SK-N-MC (cell line): ENCODE data around the gene CD300LF.

Experiments used
- EZH2 ChIP-seq: fragments of 200-600 bp; sonication (generic); IDR thresholded peaks from one replicate; pipeline ENCODE4 v1.6.1; 2017; ENCODE audit warnings: antibody characterized with exemption
- FOXP2 ChIP-seq: optimal IDR thresholded peaks from 2 replicates; pipeline ENCODE3; 2011; ENCODE audit warnings: mild to moderate bottlenecking, moderate library complexity; ENCODE audit not compliant: insufficient read depth; ENCODE audit errors: extremely low read length, control extremely low read depth
- POLR2AphosphoS5 ChIP-seq: IDR thresholded peaks from 2 replicates; pipeline ENCODE4 v1.6.1; 2012; ENCODE audit warnings: mild to moderate bottlenecking, low read depth, low read length, borderline replicate concordance

DNA sequence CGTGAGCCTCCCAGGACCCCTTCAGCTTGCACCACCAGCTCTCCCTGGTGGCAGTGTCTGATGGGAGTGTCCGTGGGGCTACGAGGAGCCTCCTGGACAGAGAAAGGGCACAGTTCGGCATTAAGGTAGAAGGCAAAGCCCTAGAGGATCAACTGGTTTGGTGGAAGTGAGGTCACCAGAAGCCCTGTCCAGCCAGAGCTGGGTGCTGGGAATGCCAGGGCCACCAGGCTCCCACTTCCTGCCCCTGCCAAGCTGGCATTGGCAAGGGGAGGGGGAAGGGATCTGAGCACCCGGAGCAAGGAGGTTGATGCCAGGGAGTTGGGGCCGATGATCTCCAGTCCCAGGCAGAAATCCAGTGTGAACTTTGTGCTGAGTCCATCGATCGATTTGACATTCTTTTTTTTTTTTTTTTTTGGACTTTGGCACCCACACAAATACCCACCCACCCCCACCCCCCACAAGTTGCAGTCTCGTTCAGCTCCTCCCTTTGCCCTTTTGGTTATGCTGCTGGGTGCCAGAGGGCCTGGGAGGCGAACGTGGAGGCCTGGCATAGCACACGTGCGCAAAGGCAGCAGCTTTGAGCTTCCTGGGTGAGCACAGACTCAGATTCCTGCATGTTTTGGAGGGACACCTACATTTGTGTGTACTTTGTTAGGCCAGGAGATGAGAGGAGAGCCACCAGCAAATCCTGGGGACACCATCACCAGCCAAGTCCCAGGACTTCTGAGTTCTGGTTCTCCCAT is 37.8 kb upstream of the CD300LF start:
- TF ChIP-seq POLR2AphosphoS5 (no peak), EZH2 (no peak), FOXP2 (no peak)
